ENCODE measurements around the gene FGF23.

- TF ChIP-seq POLR2AphosphoS5 (IDR thresholded peaks at IDR 0.05; ENCODE audit: low read depth, low read length) = no peak
- TF ChIP-seq POLR2A (IDR thresholded peaks at IDR 0.05; ENCODE audit: low read depth, low read length) = no peak
Measured at GRCh38 chr12:4380332-4380731, 820 bp upstream of the FGF23 start.

Data from GM12891 (cell line).